Measurements from ENCODE around the gene ADARB1.

ADARB1 gene

GRCh38 chr21:45057886-45058285 lies 16.5 kb upstream of the ADARB1 start:
- no peak for DNase-seq (ENCODE audit: low spot score)
- TF ChIP-seq, protein P1, sequence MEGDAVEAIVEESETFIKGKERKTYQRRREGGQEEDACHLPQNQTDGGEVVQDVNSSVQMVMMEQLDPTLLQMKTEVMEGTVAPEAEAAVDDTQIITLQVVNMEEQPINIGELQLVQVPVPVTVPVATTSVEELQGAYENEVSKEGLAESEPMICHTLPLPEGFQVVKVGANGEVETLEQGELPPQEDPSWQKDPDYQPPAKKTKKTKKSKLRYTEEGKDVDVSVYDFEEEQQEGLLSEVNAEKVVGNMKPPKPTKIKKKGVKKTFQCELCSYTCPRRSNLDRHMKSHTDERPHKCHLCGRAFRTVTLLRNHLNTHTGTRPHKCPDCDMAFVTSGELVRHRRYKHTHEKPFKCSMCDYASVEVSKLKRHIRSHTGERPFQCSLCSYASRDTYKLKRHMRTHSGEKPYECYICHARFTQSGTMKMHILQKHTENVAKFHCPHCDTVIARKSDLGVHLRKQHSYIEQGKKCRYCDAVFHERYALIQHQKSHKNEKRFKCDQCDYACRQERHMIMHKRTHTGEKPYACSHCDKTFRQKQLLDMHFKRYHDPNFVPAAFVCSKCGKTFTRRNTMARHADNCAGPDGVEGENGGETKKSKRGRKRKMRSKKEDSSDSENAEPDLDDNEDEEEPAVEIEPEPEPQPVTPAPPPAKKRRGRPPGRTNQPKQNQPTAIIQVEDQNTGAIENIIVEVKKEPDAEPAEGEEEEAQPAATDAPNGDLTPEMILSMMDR (IDR thresholded peaks at IDR 0.05; ENCODE audit: extremely low read depth, missing control alignments), result no peak

- TF ChIP-seq, protein P1 (IDR thresholded peaks at IDR 0.05; ENCODE audit: extremely low read depth, missing control alignments), result no peak
- no peak for DNase-seq (ENCODE audit: low spot score)
Observed at GRCh38 chr21:45059121-45059520, 15.3 kb upstream of the ADARB1 start.

- TF ChIP-seq, protein P1 (IDR thresholded peaks at IDR 0.05; ENCODE audit: extremely low read depth, missing control alignments), result no peak
- DNase-seq (ENCODE audit: low spot score), result no peak
Observed at GRCh38 chr21:45060089-45060488, 14.3 kb upstream of the ADARB1 start.

DNA sequence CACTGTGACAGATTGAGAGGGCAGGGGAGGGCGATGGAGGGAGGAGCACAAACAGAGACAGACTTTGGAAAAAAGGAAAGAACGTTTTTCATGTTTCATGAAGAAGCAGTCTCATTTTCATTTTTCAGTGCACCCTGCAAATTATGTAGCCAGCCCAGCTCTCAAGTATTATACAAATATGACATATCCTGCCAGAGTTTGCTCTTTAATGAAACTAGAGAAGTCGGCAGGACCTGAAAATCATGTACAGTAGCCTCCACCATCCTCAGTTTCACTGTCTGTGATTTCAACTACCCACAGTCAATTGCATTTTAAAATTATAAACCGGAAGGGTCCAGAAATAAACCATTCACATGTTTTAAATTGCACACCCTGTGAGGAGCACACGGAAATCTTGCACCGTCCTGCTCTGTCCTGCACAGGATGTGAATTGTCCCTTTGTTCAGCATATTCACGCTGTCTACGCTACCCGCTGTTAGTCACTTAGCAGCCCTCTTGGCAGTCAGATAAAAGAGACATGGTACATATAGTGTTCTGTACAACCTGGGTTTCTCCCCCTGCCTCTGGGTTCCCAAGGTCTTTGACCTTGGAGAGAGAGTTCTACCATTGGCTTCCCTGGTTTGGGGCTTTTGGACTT lies 13.6 kb upstream of the ADARB1 start:
- DNase-seq (ENCODE audit: low spot score), result no peak
- TF ChIP-seq, protein P1 (IDR thresholded peaks at IDR 0.05; ENCODE audit: extremely low read depth, missing control alignments), result no peak

DNA sequence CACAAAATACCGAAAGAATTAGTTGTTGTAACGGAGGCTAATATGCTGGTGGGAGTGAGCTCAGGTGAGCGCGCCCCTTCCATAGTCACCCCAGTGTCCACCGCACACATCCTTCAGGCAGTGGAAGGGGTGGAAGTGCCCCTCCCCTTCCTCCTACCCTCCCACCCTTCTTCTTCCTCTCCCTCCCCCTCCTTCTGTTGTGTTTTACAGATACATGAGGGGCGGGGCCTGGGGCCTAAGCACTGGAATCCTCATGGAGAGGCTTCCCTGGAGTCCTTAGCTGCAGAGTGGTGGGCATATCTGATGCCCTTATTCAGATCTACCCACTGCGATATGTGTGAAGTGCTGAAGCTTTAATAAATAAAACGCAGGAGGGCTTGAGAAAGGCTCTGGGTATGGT lies 10.3 kb upstream of the ADARB1 start:
- no peak for DNase-seq (ENCODE audit: low spot score)
- TF ChIP-seq, protein P1 (IDR thresholded peaks at IDR 0.05; ENCODE audit: extremely low read depth, missing control alignments), result no peak

DNA sequence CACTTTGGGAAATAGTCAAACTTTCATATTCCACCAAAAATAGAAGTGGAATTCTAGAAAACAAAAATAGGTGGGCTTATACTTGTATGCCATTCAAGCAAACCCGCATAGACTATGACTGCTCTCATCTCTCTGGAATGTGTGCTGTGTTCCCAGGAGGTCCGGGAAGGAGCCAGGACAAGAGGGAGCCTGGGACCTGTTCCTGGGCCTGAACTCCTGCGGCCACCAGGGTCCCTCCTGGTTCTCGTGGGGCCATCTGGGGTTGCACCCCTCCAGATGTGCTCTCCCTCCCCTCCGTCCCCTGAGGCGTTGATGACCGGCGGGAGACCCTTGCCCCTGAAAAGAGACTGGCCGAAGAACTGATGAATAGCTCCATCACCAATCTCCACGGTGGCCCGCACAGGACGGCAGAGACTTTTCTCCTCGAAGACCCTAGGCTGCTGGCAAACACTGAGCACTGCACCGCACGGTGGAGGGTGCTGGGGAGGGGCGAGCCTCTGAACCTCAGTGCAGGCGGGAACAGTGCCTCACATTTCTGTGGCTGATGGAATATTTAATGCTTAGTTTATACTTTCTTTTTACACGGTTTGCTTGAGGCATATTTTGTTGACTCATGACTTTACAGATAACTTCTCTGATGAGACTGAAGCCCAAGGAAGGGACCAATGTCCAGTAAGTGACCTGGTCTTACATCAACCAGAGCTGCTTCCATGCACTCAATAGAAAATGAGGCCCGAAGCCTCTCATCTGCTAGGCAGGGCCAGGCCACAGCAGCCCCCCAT lies 9.6 kb upstream of the ADARB1 start:
- TF ChIP-seq, protein P1 (IDR thresholded peaks at IDR 0.05; ENCODE audit: extremely low read depth, missing control alignments), result no peak
- DNase-seq (ENCODE audit: low spot score), result no peak

DNA sequence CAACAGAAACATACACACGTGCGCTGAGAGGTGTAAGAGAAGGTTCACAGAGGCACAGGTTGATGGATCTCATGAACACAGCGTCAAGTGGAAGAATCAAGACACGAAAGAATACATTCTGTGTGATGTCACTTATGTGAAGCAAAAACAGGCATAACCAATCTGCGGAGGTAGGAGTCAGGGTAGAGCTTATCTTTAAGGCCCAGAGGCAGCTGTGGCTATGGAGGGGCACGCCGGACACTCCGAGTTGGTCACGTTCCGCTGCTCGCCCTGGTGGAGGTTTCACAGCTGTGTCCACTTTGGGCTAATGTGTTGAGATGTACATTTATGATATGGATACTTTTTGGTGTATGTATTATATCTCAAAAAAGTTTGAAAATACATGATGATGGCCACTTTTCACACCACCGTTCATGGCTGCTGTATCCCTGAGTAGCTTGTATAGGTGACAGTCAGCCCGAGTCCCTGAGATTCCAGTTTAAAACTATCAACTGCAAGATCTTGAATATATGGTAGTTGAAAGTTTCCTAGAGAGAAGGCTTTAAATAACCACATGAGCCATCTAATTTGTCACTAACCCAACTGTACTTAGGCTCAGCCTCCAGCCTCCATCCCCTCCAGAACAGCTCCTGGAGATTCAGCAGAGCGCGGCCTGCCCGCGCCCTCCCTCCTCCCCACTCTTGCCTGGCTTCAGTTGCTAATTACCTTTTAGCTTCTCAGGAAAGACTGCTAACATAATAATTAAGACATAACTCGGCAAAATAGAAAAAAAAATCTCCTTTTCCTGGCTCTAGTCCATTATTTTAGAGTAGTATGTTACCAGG lies 6.7 kb upstream of the ADARB1 start:
- DNase-seq (ENCODE audit: low spot score), result no peak
- TF ChIP-seq, protein P1 (IDR thresholded peaks at IDR 0.05; ENCODE audit: extremely low read depth, missing control alignments), result no peak

Data from GM20000 (cell line).